Left ventricle myocardium inferior (tissue), 1 donor: ENCODE data around the gene XAGE2. TPM values are rescaled to one million over a fixed set of nuclear protein-coding genes. Genes with fewer than 3 reads are reported as not detected.

Source experiments
- DNase-seq: peaks from one replicate; pipeline ENCODE4 v3.0.0-alpha.2; 2020
- H3K27ac ChIP-seq: fragments of 200-600 bp; replicated peaks from 2 replicates; pipeline ENCODE4 v1.8.0; 2021
- H3K27me3 ChIP-seq: fragments of 200-600 bp; 2 replicates; pipeline ENCODE4 v1.8.0; 2021; ENCODE audit warnings: low read depth
- H3K36me3 ChIP-seq: fragments of 200-600 bp; 2 replicates; pipeline ENCODE4 v1.8.0; 2021
- H3K4me1 ChIP-seq: fragments of 200-600 bp; 2 replicates; pipeline ENCODE4 v1.8.0; 2021
- H3K4me3 ChIP-seq: fragments of 200-600 bp; 2 replicates; pipeline ENCODE4 v1.8.0; 2021; ENCODE audit warnings: mild to moderate bottlenecking, moderate library complexity
- H3K9me3 ChIP-seq: fragments of 200-600 bp; replicated peaks from 2 replicates; pipeline ENCODE4 v1.8.0; 2021
- CTCF ChIP-seq: fragments of 200-600 bp; IDR thresholded peaks from 2 replicates; pipeline ENCODE4 v1.8.0; 2021; ENCODE audit warnings: antibody characterized with exemption, mild to moderate bottlenecking, borderline replicate concordance
- intact Hi-C: fragments of 100-400 bp; cut with micrococcal nuclease; formaldehyde crosslinking; loops from one replicate; pipeline ENCODE4 v1.11.0; 2022
- total RNA-seq: library from RNA; stranded (reverse); fragmentation: NEBNext Ultra II Directional; extraction: Animal tissue kit (Norgen Biotek cat#: 25700); gene quantifications from one replicate; pipeline ENCODE4 v1.2.1, GENCODE V29; 2021
- donor health status: DM: no; HTN: yes; CAD: no; lungs with severe emphysema.

The XAGE2 gene
- total RNA-seq, 1 donor from 2014 or later = not detected

DNA sequence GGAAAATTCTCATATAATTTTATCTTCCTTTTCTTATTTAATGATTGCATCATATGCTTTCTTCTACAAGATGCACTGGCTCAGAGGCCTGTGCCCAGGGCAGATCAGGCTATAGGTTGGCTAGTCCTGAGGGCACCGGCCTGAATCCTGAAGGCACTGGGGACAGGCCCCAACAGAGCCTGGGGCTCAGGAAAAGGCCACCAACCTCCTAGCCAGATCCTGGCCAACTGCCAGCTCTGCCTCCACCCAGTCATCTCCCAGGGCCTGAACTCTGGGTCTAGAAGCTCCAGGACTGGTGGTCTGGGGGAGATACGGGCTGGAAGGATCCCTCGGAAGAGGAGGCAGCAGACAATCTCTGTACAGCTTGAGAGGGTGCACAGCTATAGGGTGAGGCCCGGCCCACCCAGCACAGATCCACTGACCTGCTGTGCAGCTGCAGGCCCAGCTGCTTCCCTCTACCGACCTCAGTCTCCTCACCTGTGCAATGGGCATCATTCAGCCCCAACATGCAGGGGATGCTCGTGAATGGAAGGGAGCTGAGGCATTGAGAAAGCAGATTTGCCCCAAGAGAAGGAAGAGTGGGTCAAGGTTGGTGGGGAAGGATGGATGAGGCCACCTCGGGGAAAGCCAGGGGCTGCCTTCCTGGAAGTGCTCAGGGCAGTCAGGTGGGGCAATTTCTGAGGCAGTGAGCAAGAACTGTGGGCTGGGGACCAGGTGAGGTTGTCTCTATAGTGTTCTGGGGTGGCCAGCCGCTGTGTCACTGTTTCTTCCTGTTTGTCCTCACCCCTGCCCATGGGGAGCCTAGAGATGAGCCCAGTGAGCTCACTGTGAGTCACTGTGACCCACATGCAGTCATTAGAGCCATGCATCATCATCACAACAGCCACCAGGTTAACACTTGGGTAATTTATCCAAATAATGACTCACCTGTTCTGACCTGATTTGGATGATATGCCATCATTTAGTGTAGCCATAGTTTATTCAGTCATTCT lies 22.4 kb upstream of the XAGE2 start:
- TF ChIP-seq CTCF = no peak
- Histone ChIP-seq H3K27me3 (no peaks in the 10 kb centered on the region), H3K4me3 (no peak overlapping the region), H3K4me1 (no peaks in the 10 kb centered on the region), H3K27ac (no peak overlapping the region), H3K9me3 (no peaks in the 10 kb centered on the region), H3K36me3 (no peaks in the 10 kb centered on the region)
- intact Hi-C loops = no loop called here
- DNase-seq = no peak

- Histone ChIP-seq H3K36me3 (no peaks in the 10 kb centered on the region), H3K27ac (no peak overlapping the region), H3K27me3 (no peaks in the 10 kb centered on the region), H3K4me3 (no peak overlapping the region), H3K9me3 (no peaks in the 10 kb centered on the region), H3K4me1 (no peaks in the 10 kb centered on the region)
- no peak for TF ChIP-seq CTCF
- intact Hi-C loops = no loop called here
- no peak for DNase-seq
These were observed 19.1 kb upstream of the XAGE2 start for GRCh38 chrX:52349681-52350080.

DNA sequence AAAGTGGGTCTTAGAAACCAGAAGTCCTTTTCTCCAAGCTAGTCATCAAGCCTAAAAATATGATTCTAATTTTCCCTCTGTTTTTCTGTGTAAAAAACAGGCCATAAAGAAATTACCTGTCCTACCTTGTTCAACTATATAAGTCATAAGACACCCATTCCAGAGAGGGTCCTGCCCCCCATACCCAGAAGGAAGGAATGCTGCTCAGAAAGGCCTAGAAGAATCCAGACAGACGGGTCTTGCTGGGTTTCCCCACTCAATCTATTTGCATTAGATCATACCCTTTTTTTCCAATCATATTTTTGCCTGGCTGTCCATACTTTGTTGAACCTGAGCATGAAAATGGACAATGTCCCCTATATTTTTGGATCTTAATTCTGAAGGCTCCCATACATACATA lies 16.3 kb upstream of the XAGE2 start:
- no peak for DNase-seq
- no peak for TF ChIP-seq CTCF
- Histone ChIP-seq H3K27me3 (no peaks in the 10 kb centered on the region), H3K9me3 (no peaks in the 10 kb centered on the region), H3K4me3 (no peak overlapping the region), H3K27ac (no peak overlapping the region), H3K36me3 (no peaks in the 10 kb centered on the region), H3K4me1 (no peaks in the 10 kb centered on the region)
- intact Hi-C loops = no loop called here

DNA sequence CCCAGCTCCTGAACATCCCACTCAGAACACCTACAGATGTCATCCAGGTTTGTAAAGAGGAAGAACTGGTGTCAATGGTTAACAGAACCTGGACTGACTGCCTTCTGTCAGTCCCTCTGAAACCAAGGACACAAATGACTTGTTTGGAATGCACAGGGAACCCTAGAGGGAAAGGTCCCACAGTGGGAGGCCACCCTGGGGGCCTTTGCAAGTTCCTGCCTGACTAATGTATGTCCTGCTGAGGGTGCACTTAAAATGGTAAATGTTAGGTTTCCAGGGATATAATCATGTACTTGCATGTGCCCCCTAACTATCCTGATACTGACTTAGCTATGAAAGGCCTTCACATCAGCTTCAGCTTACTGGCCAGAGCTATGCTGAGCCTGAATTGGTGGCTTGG lies 15.0 kb upstream of the XAGE2 start:
- H3K36me3 ChIP-seq = no peaks in the 10 kb centered on the region
- no peak for TF ChIP-seq CTCF
- H3K9me3 ChIP-seq = no peaks in the 10 kb centered on the region
- H3K4me3 ChIP-seq = no peak overlapping the region
- no peak for DNase-seq
- no peaks in the 10 kb centered on the region for H3K4me1 ChIP-seq
- no peak overlapping the region for H3K27ac ChIP-seq
- H3K27me3 ChIP-seq = no peaks in the 10 kb centered on the region
- intact Hi-C loops = no loop called here

DNA sequence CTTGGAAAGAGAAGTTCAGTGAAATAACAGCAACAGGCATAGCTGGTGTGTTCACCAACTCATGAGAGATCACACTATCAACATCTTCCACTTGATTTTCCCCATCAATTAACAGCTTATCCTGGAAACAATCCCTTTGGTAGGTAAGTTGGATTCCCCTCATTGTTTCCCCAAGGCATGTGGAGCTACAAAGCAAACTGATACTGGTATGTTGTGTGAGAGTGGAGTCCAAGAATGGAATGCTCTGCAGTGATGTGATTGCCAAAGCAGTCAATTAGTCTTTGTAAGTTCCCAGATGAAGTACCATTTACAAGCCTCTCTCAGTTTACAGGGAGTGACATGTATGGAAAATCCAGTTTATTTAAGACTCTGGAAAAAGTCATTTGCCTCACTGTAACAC lies 13.7 kb upstream of the XAGE2 start:
- DNase-seq = no peak
- Histone ChIP-seq H3K27ac (no peak overlapping the region), H3K27me3 (no peaks in the 10 kb centered on the region), H3K36me3 (no peaks in the 10 kb centered on the region), H3K4me1 (no peaks in the 10 kb centered on the region), H3K9me3 (no peaks in the 10 kb centered on the region), H3K4me3 (no peak overlapping the region)
- intact Hi-C loops = no loop called here
- no peak for TF ChIP-seq CTCF
